ENCODE data around the gene TAC3. TPM values are rescaled to one million over a fixed set of nuclear protein-coding genes. Genes with fewer than 3 reads are reported as not detected.

The TAC3 gene
- total and polyA plus RNA-seq, 2 of the 8 experiments (the other 6 are each of a cell fraction or from before 2014, with no cell fraction given): 9.7 to 45.3 TPM

DNA sequence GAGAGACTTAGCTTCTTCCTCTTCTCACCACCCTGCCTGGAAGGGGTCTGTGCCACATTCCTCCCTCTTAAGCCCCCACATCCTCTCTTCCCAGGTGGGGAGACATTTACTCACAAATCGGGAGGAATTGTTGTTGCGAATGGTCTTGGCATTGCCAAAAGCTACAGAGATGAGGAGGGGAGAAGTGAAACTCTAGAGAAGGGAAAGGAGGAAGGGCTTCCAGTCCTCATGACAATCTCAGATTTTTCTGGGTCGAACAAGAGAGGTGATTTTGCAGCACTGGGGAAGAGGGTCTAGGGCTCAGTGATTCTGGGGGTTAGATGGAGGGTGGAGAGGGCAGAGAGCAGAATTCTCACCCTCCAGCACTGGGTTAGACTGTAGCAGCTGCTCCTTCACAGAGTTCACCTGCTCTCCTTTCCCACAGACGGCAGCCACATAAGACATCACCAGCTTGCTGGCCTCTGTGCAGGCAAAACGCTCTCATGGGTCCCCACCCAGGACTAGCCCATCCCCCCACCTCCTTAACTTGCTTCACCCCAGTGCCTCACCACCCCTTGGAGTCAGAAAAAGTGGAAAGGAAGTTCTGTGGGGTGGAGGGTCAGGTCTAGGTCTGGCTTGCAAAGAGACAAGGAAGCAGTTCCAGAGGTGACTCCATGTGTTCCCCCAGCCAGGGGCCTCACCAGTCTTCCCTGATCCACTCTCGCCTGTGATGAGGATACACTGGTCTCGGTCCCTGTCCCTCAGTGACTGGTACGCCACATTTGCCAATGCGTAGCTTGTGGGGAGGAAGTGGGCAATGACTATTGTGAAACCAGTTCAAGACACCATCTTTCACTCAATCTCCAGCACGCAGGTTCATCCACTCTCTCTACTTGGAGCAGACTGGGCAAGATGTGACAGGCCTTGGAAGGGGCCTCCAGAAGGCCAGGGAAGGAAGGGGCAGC is 30.9 kb upstream of the TAC3 start (continued):
- TF ChIP-seq, protein P1, sequence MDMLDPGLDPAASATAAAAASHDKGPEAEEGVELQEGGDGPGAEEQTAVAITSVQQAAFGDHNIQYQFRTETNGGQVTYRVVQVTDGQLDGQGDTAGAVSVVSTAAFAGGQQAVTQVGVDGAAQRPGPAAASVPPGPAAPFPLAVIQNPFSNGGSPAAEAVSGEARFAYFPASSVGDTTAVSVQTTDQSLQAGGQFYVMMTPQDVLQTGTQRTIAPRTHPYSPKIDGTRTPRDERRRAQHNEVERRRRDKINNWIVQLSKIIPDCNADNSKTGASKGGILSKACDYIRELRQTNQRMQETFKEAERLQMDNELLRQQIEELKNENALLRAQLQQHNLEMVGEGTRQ (IDR thresholded peaks at IDR 0.05; ENCODE audit: low read length): no peak
- TF ChIP-seq, protein P2, sequence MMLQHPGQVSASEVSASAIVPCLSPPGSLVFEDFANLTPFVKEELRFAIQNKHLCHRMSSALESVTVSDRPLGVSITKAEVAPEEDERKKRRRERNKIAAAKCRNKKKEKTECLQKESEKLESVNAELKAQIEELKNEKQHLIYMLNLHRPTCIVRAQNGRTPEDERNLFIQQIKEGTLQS (IDR thresholded peaks at IDR 0.05; ENCODE audit: insufficient read depth, low read depth, low read length): no peak

All from H1 (cell line).